ENCODE measurements around the gene PLA2G5. TPM values are rescaled to one million over a fixed set of nuclear protein-coding genes. Genes with fewer than 3 reads are reported as not detected.

The PLA2G5 gene
- polyA plus RNA-seq, 1 donor (not counting 4 experiments of a cell fraction or from before 2014, with no cell fraction given) = 0.16 TPM

DNA sequence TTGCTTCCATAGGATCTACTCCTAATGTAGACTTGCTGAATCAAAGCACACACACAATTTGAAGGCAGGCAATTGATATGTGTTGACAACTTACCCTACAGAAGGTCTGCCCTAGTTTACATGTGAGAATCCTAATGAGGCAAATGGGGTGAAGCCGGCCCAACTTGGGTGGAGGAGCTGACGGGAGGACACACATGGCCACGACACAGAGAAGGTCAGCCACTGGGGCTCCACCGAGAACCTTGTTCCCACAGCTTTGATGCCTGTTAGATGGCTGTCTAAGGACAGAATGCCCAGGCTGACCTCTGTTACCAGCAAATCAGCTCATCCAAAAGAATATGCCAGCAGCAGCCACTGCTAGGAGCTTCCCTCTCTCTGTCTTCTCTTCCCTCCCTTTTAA, 50.8 kb downstream of the PLA2G5 start:
- no peak for DNase-seq (ENCODE audit: low read depth, low spot score)
- H3K9ac ChIP-seq (ENCODE audit: control insufficient read depth, extremely low read depth, insufficient read depth, low read length) = no peak overlapping the region

DNA sequence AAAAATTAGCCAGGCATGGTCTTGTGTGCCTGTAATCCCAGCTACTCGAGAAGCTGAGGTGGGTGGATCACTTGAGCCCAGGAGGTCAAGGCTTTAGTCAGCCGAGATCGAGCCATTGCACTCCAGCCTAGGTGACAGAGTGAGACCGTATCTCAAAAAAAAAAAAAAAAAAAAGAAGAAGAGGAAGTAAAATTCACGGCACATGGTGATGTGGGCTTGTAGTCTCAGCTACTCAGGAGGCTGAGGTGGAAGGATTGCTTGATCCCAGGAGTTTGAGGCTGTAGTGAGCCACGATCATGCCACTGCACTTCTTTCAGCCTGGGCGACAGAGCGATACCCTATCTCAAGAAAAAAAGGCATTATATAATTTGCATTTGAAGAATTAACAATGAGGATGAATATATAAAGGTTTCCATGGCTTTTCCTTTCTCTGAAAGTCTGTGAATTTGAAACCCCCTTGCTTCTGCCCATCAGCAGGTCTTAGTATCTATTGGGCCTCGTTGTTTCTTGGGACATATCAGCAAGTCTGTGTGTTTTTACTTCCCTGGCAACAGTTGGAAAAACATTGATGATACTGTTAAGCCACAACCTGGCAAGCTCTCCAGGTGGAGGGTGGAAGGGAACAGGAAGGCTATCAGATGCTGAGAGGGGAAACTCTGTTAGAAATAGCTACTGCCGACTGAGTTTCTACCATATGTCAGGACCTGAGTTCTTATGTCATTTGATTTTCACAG, 53.9 kb downstream of the PLA2G5 start:
- H3K79me2 ChIP-seq (ENCODE audit: control insufficient read depth, insufficient read depth, low read length) = no peaks in the 10 kb centered on the region
- H3K9me1 ChIP-seq (ENCODE audit: control insufficient read depth, extremely low read depth, insufficient read depth, low read length) = no peaks in the 10 kb centered on the region
- H3K9ac ChIP-seq (ENCODE audit: control insufficient read depth, extremely low read depth, insufficient read depth, low read length) = no peak overlapping the region
- H3K27ac ChIP-seq (ENCODE audit: control insufficient read depth, insufficient read depth, low read length) = no peak overlapping the region
- H3K4me1 ChIP-seq (ENCODE audit: control insufficient read depth, extremely low read depth, insufficient read depth, low read length) = peaks cover 20% of the 10 kb centered on the region
- no peak for DNase-seq (ENCODE audit: low read depth, low spot score)
- dilution Hi-C loops (cut with MboI; ENCODE audit: extremely low pct_ligation_motif_present, low sequenced_read_pairs) = no loop called here
- TF ChIP-seq, protein P1, sequence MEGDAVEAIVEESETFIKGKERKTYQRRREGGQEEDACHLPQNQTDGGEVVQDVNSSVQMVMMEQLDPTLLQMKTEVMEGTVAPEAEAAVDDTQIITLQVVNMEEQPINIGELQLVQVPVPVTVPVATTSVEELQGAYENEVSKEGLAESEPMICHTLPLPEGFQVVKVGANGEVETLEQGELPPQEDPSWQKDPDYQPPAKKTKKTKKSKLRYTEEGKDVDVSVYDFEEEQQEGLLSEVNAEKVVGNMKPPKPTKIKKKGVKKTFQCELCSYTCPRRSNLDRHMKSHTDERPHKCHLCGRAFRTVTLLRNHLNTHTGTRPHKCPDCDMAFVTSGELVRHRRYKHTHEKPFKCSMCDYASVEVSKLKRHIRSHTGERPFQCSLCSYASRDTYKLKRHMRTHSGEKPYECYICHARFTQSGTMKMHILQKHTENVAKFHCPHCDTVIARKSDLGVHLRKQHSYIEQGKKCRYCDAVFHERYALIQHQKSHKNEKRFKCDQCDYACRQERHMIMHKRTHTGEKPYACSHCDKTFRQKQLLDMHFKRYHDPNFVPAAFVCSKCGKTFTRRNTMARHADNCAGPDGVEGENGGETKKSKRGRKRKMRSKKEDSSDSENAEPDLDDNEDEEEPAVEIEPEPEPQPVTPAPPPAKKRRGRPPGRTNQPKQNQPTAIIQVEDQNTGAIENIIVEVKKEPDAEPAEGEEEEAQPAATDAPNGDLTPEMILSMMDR (optimal IDR thresholded peaks at IDR 0.05 in 1 of 3, IDR thresholded peaks at IDR 0.05 in 1 of 3, conservative IDR thresholded peaks at IDR 0.05 in 1 of 3; ENCODE audit: extremely low read depth in 1 of 3, insufficient read depth in 2 of 3, low read length in 3 of 3) = no peak
- TF ChIP-seq EZH2 (IDR thresholded peaks at IDR 0.05; ENCODE audit: low read length) = no peak
- no peaks in the 10 kb centered on the region for H4K20me1 ChIP-seq (ENCODE audit: control insufficient read depth, extremely low read depth, insufficient read depth, low read length)
- H3K4me2 ChIP-seq (ENCODE audit: control insufficient read depth, extremely low read depth, insufficient read depth, low read depth, low read length) = peak overlapping the region; percentile 52
- peaks cover 9% of the 10 kb centered on the region for H3K27me3 ChIP-seq (ENCODE audit: control insufficient read depth, extremely low read depth, insufficient read depth, low read length)
- no peaks in the 10 kb centered on the region for H3K9me3 ChIP-seq (ENCODE audit: control insufficient read depth, low read depth, low read length)
- FAIRE-seq = no peak
- H3K4me3 ChIP-seq (ENCODE audit: control insufficient read depth in 2 of 3, extremely low read depth in 1 of 3, insufficient read depth in 2 of 3, low read depth in 1 of 3, low read length in 3 of 3) = no peak overlapping the region
- no peaks in the 10 kb centered on the region for H3K36me3 ChIP-seq (ENCODE audit: control insufficient read depth in 2 of 2, extremely low read depth in 1 of 2, insufficient read depth in 2 of 2, low read length in 2 of 2)
- no peak overlapping the region for H2AFZ ChIP-seq (ENCODE audit: control insufficient read depth, low read length)

More for the DNA sequence above, 50.8 kb downstream of the PLA2G5 start:
- Histone ChIP-seq H3K27me3 (ENCODE audit: control insufficient read depth, extremely low read depth, insufficient read depth, low read length) (peaks cover 9% of the 10 kb centered on the region), H3K4me1 (ENCODE audit: control insufficient read depth, extremely low read depth, insufficient read depth, low read length) (peaks cover 19% of the 10 kb centered on the region), H2AFZ (ENCODE audit: control insufficient read depth, low read length) (no peak overlapping the region), H3K36me3 (ENCODE audit: control insufficient read depth in 2 of 2, extremely low read depth in 1 of 2, insufficient read depth in 2 of 2, low read length in 2 of 2) (no peaks in the 10 kb centered on the region), H3K9me1 (ENCODE audit: control insufficient read depth, extremely low read depth, insufficient read depth, low read length) (no peaks in the 10 kb centered on the region), H3K4me2 (ENCODE audit: control insufficient read depth, extremely low read depth, insufficient read depth, low read depth, low read length) (no peak overlapping the region), H3K9me3 (ENCODE audit: control insufficient read depth, low read depth, low read length) (no peaks in the 10 kb centered on the region), H3K27ac (ENCODE audit: control insufficient read depth, insufficient read depth, low read length) (no peak overlapping the region), H4K20me1 (ENCODE audit: control insufficient read depth, extremely low read depth, insufficient read depth, low read length) (no peaks in the 10 kb centered on the region), H3K4me3 (ENCODE audit: control insufficient read depth in 2 of 3, extremely low read depth in 1 of 3, insufficient read depth in 2 of 3, low read depth in 1 of 3, low read length in 3 of 3) (no peak overlapping the region), H3K79me2 (ENCODE audit: control insufficient read depth, insufficient read depth, low read length) (no peaks in the 10 kb centered on the region)
- no peak for FAIRE-seq
- dilution Hi-C loops (cut with MboI; ENCODE audit: extremely low pct_ligation_motif_present, low sequenced_read_pairs) = no loop called here
- TF ChIP-seq, protein P1 (optimal IDR thresholded peaks at IDR 0.05 in 1 of 3, IDR thresholded peaks at IDR 0.05 in 1 of 3, conservative IDR thresholded peaks at IDR 0.05 in 1 of 3; ENCODE audit: extremely low read depth in 1 of 3, insufficient read depth in 2 of 3, low read length in 3 of 3) = no peak
- TF ChIP-seq EZH2 (IDR thresholded peaks at IDR 0.05; ENCODE audit: low read length) = no peak

All from keratinocyte (primary cell).